ENCODE results near the gene EVX2.

EVX2 gene

GRCh38 chr2:176095421-176095820 is 11.7 kb upstream of the EVX2 start:
- DNase-seq, result no peak

- peak; percentile 46 for DNase-seq
Measured at GRCh38 chr2:176094349-176094748, 10.6 kb upstream of the EVX2 start.

GRCh38 chr2:176093898-176094249 is 10.1 kb upstream of the EVX2 start:
- DNase-seq, result no peak

GRCh38 chr2:176093145-176093897 is 9.6 kb upstream of the EVX2 start:
- DNase-seq, result peak; percentile 70

GRCh38 chr2:176092270-176093144 is 8.7 kb upstream of the EVX2 start, which contains the start of gene HOXD13:
Gene HOXD13, plus strand, starts transcription at chr2:176092721. Its CDS starts 170 bp downstream, at chr2:176092891.
- peak; percentile 87 for DNase-seq

GRCh38 chr2:176091329-176092258 is 7.8 kb upstream of the EVX2 start:
- DNase-seq, result peak; percentile 51

- no peak for DNase-seq
Measured at GRCh38 chr2:176090862-176091261, 7.1 kb upstream of the EVX2 start.

GRCh38 chr2:176089843-176090395 is 6.2 kb upstream of the EVX2 start:
- DNase-seq, result peak; percentile 40

GRCh38 chr2:176088937-176089842 is 5.4 kb upstream of the EVX2 start:
- peak; percentile 29 for DNase-seq

GRCh38 chr2:176088048-176088936 is 4.5 kb upstream of the EVX2 start:
- peak; percentile 80 for DNase-seq

- no peak for DNase-seq
Measured at GRCh38 chr2:176087330-176088047, 3.7 kb upstream of the EVX2 start.

- DNase-seq, result peak; percentile 81
Measured at GRCh38 chr2:176085861-176086771, 2.4 kb upstream of the EVX2 start.

- peak; percentile 67 for DNase-seq
Measured at GRCh38 chr2:176085120-176085788, 1.5 kb upstream of the EVX2 start.

- DNase-seq, result no peak
Measured at GRCh38 chr2:176084611-176085119, 903 bp upstream of the EVX2 start.

GRCh38 chr2:176082824-176083751 is 674 bp downstream of the EVX2 start:
- DNase-seq, result peak; percentile 64

GRCh38 chr2:176082525-176082823 is 1.3 kb downstream of the EVX2 start:
- DNase-seq, result no peak

All from islet precursor cell (in vitro differentiated cells).